Lung (tissue), 12 donors: Measurements from ENCODE around the gene CABLES1. TPM values are rescaled to one million over a fixed set of nuclear protein-coding genes. Genes with fewer than 3 reads are reported as not detected.

Experiments used
- ATAC-seq: fragments of 200-7000 bp; cut with Tn5 transposase; one replicate; pipeline ENCODE4 v1.9.1; 2020; ENCODE audit warnings: moderate number of reproducible peaks; ENCODE audit not compliant: insufficient read depth, low FRiP score
- DNase-seq, 3 donors: peaks; one replicate each; pipeline ENCODE4 v3.0.0-alpha.2; 2013 to 2017
- H3K27ac ChIP-seq, 2 donors: one replicate each; pipeline ENCODE4 v1.5.1; 2013; ENCODE audit warnings: mild to moderate bottlenecking in 2 of 2, moderate library complexity in 2 of 2, control low read depth in 1 of 2, inconsistent platforms in 1 of 2, low read depth in 1 of 2, low read length in 1 of 2
- H3K27me3 ChIP-seq, 3 donors: one replicate each; pipeline ENCODE4 v1.5.1; 2013; ENCODE audit warnings: low read length in 2 of 3; ENCODE audit not compliant: control insufficient read depth in 3 of 3, insufficient read depth in 3 of 3
- H3K36me3 ChIP-seq, 4 donors: one replicate each; pipeline ENCODE4 v1.5.1; 2013; ENCODE audit warnings: low read length in 4 of 4, mild to moderate bottlenecking in 1 of 4, moderate library complexity in 1 of 4; ENCODE audit not compliant: control insufficient read depth in 4 of 4, insufficient read depth in 4 of 4
- H3K4me1 ChIP-seq, 5 donors: one replicate each; pipeline ENCODE4 v1.5.1; 2013; ENCODE audit warnings: low read length in 5 of 5, mild to moderate bottlenecking in 2 of 5, moderate library complexity in 1 of 5; ENCODE audit not compliant: control insufficient read depth in 5 of 5, insufficient read depth in 5 of 5
- H3K4me3 ChIP-seq: one replicate; pipeline ENCODE4 v1.5.1; 2013; ENCODE audit warnings: mild to moderate bottlenecking, control low read depth, moderate library complexity
- H3K9ac ChIP-seq, 2 donors: one replicate each; pipeline ENCODE4 v1.5.1; 2013; ENCODE audit warnings: low read length in 2 of 2, control low read depth in 1 of 2; ENCODE audit not compliant: insufficient read depth in 1 of 2
- H3K9me3 ChIP-seq, 4 donors: one replicate each; pipeline ENCODE4 v1.5.1; 2013; ENCODE audit warnings: low read length in 3 of 4, mild to moderate bottlenecking in 1 of 4, moderate library complexity in 1 of 4; ENCODE audit not compliant: control insufficient read depth in 4 of 4, insufficient read depth in 3 of 4
- CTCF ChIP-seq: IDR thresholded peaks from 2 replicates; pipeline ENCODE4 v1.5.1; 2012; ENCODE audit warnings: mild to moderate bottlenecking; ENCODE audit errors: control extremely low read depth, extremely low read depth
- WGBS, 2 donors: extraction: QIAGEN DNeasy Blood & Tissue Kit; methylation state at CpG; one replicate each; pipeline ENCODE4 v1.1.7; 2013; 5-methylcytosine and 5-hydroxymethylcytosine counted together
- polyA plus RNA-seq, 2 donors: library from polyadenylated mRNA; stranded (reverse); fragments of 200-250 nt; gene quantifications; one replicate each; pipeline ENCODE4 v1.2.1, GENCODE V29; 2013
- total RNA-seq, 2 donors: library from RNA; depleted of rRNA in 1 of 2; stranded (reverse); fragments of >200 nt in 1 of 2; gene quantifications; one replicate each; pipeline ENCODE4 v1.2.1, GENCODE V29; 2014 to 2021
- donor health status: control.
- donor health status: control.
- donor health status: Bipolar disorder and iron deficiency.
- donor health status: healthy.
- donor health status: DM: yes; HTN: yes; CAD: no.

CABLES1 gene
- total and polyA plus RNA-seq, 4 donors: 4.2 to 32.6 (median 14.7) TPM

DNA sequence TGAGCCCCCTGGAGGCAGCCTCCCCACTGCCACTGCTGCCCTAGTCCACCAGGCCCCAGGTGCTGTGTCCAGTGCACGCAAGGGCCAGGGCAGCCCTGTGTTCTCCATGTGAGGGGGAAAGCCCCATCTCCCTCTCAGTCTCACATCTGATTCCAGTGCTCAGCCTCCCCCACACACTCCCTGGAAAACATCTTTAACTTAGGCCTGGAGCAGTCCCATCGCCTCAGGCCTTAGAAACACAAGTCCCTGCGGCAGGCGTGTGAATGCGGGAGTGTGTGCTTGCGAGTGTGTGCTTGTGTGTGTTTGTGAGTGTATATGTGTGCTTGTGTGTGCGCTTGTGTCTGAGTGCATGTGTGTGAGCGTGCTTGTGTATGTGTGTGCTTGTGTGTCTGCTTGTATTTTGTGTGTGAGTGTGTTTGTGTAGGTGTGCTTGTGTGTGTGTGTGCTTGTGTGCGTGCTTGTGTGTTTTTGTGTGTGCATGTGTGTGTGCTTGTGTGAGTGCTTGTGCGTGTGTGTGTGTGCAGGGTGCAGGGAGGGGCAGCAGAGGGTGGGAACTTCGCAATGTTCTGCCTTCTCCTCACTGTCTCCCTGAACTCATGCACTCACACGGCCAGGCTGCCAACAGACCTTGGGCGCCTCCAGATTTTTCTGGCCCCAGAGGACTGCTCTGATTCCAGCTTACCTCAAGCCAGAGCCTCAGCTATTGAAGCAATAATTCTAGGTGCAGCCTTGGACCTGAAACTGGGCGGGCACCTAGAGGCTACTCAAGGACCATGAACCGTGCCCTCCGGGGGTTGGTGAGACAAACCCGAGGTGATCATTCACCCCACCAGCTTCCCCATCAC is 139.6 kb downstream of the CABLES1 start:
- 92 to 95% methylated on average over 17 of the region's 17 CpGs for WGBS, 2 donors
- TF ChIP-seq CTCF: no peak
- H3K27ac ChIP-seq: no peak overlapping the region

DNA sequence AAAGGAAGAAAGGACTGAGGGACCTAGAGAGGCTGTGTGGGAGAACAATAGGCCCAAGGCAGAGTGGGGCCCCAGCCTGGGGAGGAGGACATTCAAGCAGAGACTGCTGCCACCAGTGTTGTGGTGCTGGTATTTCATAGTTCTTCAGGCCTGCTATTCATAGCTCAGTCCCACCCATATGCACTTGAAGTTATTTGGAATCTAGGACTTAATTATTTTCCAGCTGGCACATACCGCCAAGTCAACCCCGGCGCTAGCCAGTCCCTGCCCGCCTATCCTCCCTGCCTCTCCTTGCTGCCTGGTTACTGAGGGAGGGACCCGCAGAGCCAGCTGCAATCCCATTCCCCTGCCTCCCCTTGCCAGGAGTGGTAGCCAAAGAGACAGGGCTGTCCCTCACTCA is 141.2 kb downstream of the CABLES1 start:
- DNase-seq (peak in 1 of 3 donors; percentile 61), ATAC-seq (no peak)
- H3K9ac ChIP-seq: no peak overlapping the region
- H3K27ac ChIP-seq: no peak overlapping the region
- no peaks in the 10 kb centered on the region for H3K27me3 ChIP-seq
- peaks cover 0 to 3% (median 0%) of the 10 kb centered on the region in 4 donors for H3K9me3 ChIP-seq
- no peak for TF ChIP-seq CTCF
- H3K4me1 ChIP-seq: peaks cover 0 to 9% (median 4%) of the 10 kb centered on the region in 5 donors
- WGBS, 2 donors: 55 to 97% methylated on average over 5 of the region's 5 CpGs
- H3K4me3 ChIP-seq: no peak overlapping the region
- no peaks in the 10 kb centered on the region for H3K36me3 ChIP-seq

More for the DNA sequence above, 139.6 kb downstream of the CABLES1 start:
- DNase-seq (no peak), ATAC-seq (no peak)
- no peaks in the 10 kb centered on the region for H3K27me3 ChIP-seq
- no peak overlapping the region for H3K9ac ChIP-seq
- no peak overlapping the region for H3K4me3 ChIP-seq
- no peaks in the 10 kb centered on the region for H3K36me3 ChIP-seq
- H3K9me3 ChIP-seq: peaks cover 0 to 7% (median 3%) of the 10 kb centered on the region in 4 donors
- peaks cover 0 to 4% (median 3%) of the 10 kb centered on the region in 5 donors for H3K4me1 ChIP-seq

DNA sequence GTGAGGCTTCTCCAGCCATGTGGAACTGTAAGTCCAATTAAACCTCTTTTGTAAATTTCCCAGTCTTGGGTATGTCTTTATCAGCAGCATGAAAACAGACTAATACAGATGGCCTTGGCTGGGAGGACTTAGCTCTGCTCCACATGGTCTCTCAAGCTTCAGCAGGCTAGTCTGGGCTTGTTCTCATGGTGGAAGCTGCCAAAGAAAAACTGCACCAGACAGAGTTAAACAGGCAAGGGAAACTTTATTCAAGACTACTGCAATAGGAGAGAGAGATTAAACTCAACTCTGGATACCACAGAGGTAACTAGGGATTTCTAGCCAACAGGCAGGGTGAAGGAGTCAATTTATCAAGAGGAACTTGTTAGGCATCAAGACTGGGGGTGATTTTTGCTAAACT is 142.1 kb downstream of the CABLES1 start:
- no peak for DNase-seq
- peaks cover 0 to 15% (median 4%) of the 10 kb centered on the region in 5 donors for H3K4me1 ChIP-seq
- H3K9me3 ChIP-seq: peaks cover 0 to 3% (median 0%) of the 10 kb centered on the region in 4 donors
- H3K9ac ChIP-seq: no peak overlapping the region
- no peaks in the 10 kb centered on the region for H3K36me3 ChIP-seq
- no peak for TF ChIP-seq CTCF
- no peaks in the 10 kb centered on the region for H3K27me3 ChIP-seq
- no peak for ATAC-seq
- no peak overlapping the region for H3K27ac ChIP-seq
- H3K4me3 ChIP-seq: no peak overlapping the region
